GM23338 (cell line): ENCODE results near the gene EFEMP1. TPM values are rescaled to one million over a fixed set of nuclear protein-coding genes. Genes with fewer than 3 reads are reported as not detected.

ENCODE experiments used
- ATAC-seq: fragments of 200-7000 bp; cut with Tn5 transposase; 3 replicates; pipeline ENCODE4 v1.9.1; 2020
- DNase-seq: peaks from one replicate; pipeline ENCODE4 v3.0.0-alpha.2; 2015; ENCODE audit warnings: low spot score
- H2AFZ ChIP-seq: fragments of 200-600 bp; sonication (generic); 2 replicates; pipeline ENCODE4 v1.8.0; 2016; ENCODE audit warnings: antibody characterized with exemption, mild to moderate bottlenecking, moderate library complexity
- H3F3A ChIP-seq: fragments of 200-600 bp; sonication (generic); replicated peaks from 2 replicates; pipeline ENCODE4 v1.8.0; 2017; ENCODE audit warnings: antibody characterized with exemption, mixed run types, low read depth
- H3K27ac ChIP-seq: fragments of 200-600 bp; sonication (generic); 2 replicates; pipeline ENCODE4 v1.6.1; 2016; ENCODE audit warnings: low read depth
- H3K27me3 ChIP-seq: fragments of 200-600 bp; sonication (generic); 2 replicates; pipeline ENCODE4 v1.8.0; 2016; ENCODE audit warnings: mild to moderate bottlenecking, mixed run types, moderate library complexity; ENCODE audit not compliant: insufficient read depth
- H3K36me3 ChIP-seq: fragments of 200-600 bp; sonication (generic); 2 replicates; pipeline ENCODE4 v1.8.0; 2016; ENCODE audit warnings: mild to moderate bottlenecking; ENCODE audit not compliant: insufficient read depth
- H3K4me1 ChIP-seq: fragments of 200-600 bp; sonication (generic); 2 replicates; pipeline ENCODE4 v1.8.0; 2016; ENCODE audit warnings: mild to moderate bottlenecking, moderate library complexity; ENCODE audit not compliant: insufficient read depth
- H3K4me2 ChIP-seq: fragments of 200-600 bp; sonication (generic); 2 replicates; pipeline ENCODE4 v1.7.1; 2017; ENCODE audit warnings: mixed run types
- H3K4me3 ChIP-seq: fragments of 200-600 bp; sonication (generic); 2 replicates; pipeline ENCODE4 v1.6.1; 2016; ENCODE audit warnings: mixed run types
- H3K79me2 ChIP-seq: fragments of 200-600 bp; sonication (generic); replicated peaks from 2 replicates; pipeline ENCODE4 v1.8.0; 2017; ENCODE audit warnings: mild to moderate bottlenecking; ENCODE audit not compliant: insufficient read depth
- H3K9me2 ChIP-seq: fragments of 200-600 bp; sonication (generic); 2 replicates; pipeline ENCODE4 v1.8.0; 2017; ENCODE audit not compliant: insufficient read depth
- H4K20me1 ChIP-seq: fragments of 200-600 bp; sonication (generic); replicated peaks from 2 replicates; pipeline ENCODE4 v1.8.0; 2017; ENCODE audit warnings: mild to moderate bottlenecking; ENCODE audit not compliant: insufficient read depth
- H3K27ac Mint-ChIP-seq: 2 replicates; pipeline ENCODE4 v1.8.0; 2020; ENCODE audit warnings: inconsistent platforms, mild to moderate bottlenecking, moderate library complexity, mixed read lengths
- H3K27me3 Mint-ChIP-seq: 3 replicates; pipeline ENCODE4 v1.8.0; 2022; ENCODE audit warnings: low read depth, mild to moderate bottlenecking, moderate library complexity, mixed read lengths, inconsistent platforms; ENCODE audit not compliant: insufficient read depth, poor library complexity
- H3K36me3 Mint-ChIP-seq: 3 replicates; pipeline ENCODE4 v1.8.0; 2021; ENCODE audit warnings: low read depth, mild to moderate bottlenecking, inconsistent platforms, moderate library complexity, mixed read lengths
- H3K4me1 Mint-ChIP-seq: 3 replicates; pipeline ENCODE4 v1.8.0; 2020; ENCODE audit warnings: mild to moderate bottlenecking, inconsistent platforms, mixed read lengths
- H3K4me3 Mint-ChIP-seq: 3 replicates; pipeline ENCODE4 v1.8.0; 2021; ENCODE audit warnings: moderate library complexity, mild to moderate bottlenecking, inconsistent platforms, mixed read lengths
- H3K9me3 Mint-ChIP-seq: 3 replicates; pipeline ENCODE4 v1.8.0; 2020; ENCODE audit warnings: moderate library complexity, mild to moderate bottlenecking, inconsistent platforms, mixed read lengths
- CREB1 ChIP-seq: fragments of 250-450 bp; sonication (Bioruptor Pico); IDR thresholded peaks from 2 replicates; pipeline ENCODE4 v1.5.0; 2020; ENCODE audit warnings: low read depth, mild to moderate bottlenecking, moderate library complexity
- CTCF ChIP-seq, 2 experiments: fragments of 200-600 bp in 1 of 2; sonication (generic) in 1 of 2; conservative IDR thresholded peaks; 2 replicates each; pipeline versions ENCODE4 v1.5.1 to v1.6.1; 2016 to 2017; ENCODE audit warnings: antibody characterized with exemption in 2 of 2, low read depth in 2 of 2, mild to moderate bottlenecking in 2 of 2, moderate library complexity in 1 of 2
- ETS1 ChIP-seq: IDR thresholded peaks from 2 replicates; pipeline ENCODE4 v1.6.1; 2016; ENCODE audit warnings: antibody characterized with exemption
- EZH2 ChIP-seq: fragments of 200-600 bp; sonication (generic); IDR thresholded peaks from one replicate; pipeline ENCODE4 v1.8.0; 2017; ENCODE audit warnings: antibody characterized with exemption, mild to moderate bottlenecking, low read depth; ENCODE audit not compliant: unreplicated experiment
- EZH2phosphoT487 ChIP-seq: fragments of 200-600 bp; sonication (generic); IDR thresholded peaks from one replicate; pipeline ENCODE4 v1.8.1; 2018; ENCODE audit warnings: antibody characterized with exemption; ENCODE audit not compliant: unreplicated experiment
- JUNB ChIP-seq: IDR thresholded peaks from one replicate; pipeline ENCODE4 v1.6.1; 2016; ENCODE audit warnings: antibody characterized with exemption; ENCODE audit not compliant: unreplicated experiment
- NANOG ChIP-seq: IDR thresholded peaks from 2 replicates; pipeline ENCODE4 v1.6.1; 2016; ENCODE audit warnings: antibody characterized with exemption, borderline replicate concordance
- POLR2AphosphoS5 ChIP-seq: IDR thresholded peaks from 2 replicates; pipeline ENCODE4 v1.6.1; 2016; ENCODE audit warnings: antibody characterized with exemption, low read depth
- REST ChIP-seq: IDR thresholded peaks from one replicate; pipeline ENCODE4 v1.6.1; 2018; ENCODE audit warnings: antibody characterized with exemption; ENCODE audit not compliant: unreplicated experiment
- STAT1 ChIP-seq: IDR thresholded peaks from one replicate; pipeline ENCODE4 v1.6.1; 2016; ENCODE audit warnings: antibody characterized with exemption; ENCODE audit not compliant: unreplicated experiment
- ZNF114 ChIP-seq: fragments of 250-450 bp; sonication (Bioruptor Pico); IDR thresholded peaks from 2 replicates; pipeline ENCODE4 v1.5.0; 2020; ENCODE audit warnings: mild to moderate bottlenecking, moderate library complexity
- ZNF331 ChIP-seq: fragments of 250-450 bp; sonication (Bioruptor Pico); IDR thresholded peaks from 2 replicates; pipeline ENCODE4 v1.5.0; 2020; ENCODE audit warnings: low read depth, mild to moderate bottlenecking, moderate library complexity
- polyA plus RNA-seq: library from polyadenylated mRNA; unstranded; fragments of >200 nt; fragmentation: Nextera tagmentation; extraction: Ambion mirVana; gene quantifications from 2 replicates; pipeline ENCODE4 v1.2.1, GENCODE V29; 2016
- total RNA-seq: library from RNA; depleted of rRNA; stranded (reverse); fragments of >200 nt; shearing (Covaris generic); gene quantifications from 2 replicates; pipeline ENCODE4 v1.2.3, GENCODE V29; 2014

EFEMP1 gene
- total and polyA plus RNA-seq, 2 experiments from 2014 or later: 12.6 to 22.5 TPM

- no peaks in the 10 kb centered on the region for H3K79me2 ChIP-seq
- no peaks in the 10 kb centered on the region for H3K27me3 ChIP-seq
- H3K4me1 ChIP-seq: no peaks in the 10 kb centered on the region
- no peak overlapping the region for H2AFZ ChIP-seq
- no peaks in the 10 kb centered on the region for H4K20me1 ChIP-seq
- H3K27ac Mint-ChIP-seq: no peak overlapping the region
- H3K4me2 ChIP-seq: no peak overlapping the region
- H3K27me3 Mint-ChIP-seq: peaks cover 5% of the 10 kb centered on the region
- DNase-seq (no peak), ATAC-seq (no peak)
- H3K27ac ChIP-seq: no peak overlapping the region
- H3K9me2 ChIP-seq: no peaks in the 10 kb centered on the region
- H3K4me3 Mint-ChIP-seq: no peak overlapping the region
- H3K36me3 ChIP-seq: no peaks in the 10 kb centered on the region
- no peaks in the 10 kb centered on the region for H3F3A ChIP-seq
- peaks cover 10% of the 10 kb centered on the region; the same call in 2 of the 3 replicates for H3K4me1 Mint-ChIP-seq
- no peak overlapping the region for H3K4me3 ChIP-seq
- no peaks in the 10 kb centered on the region for H3K9me3 Mint-ChIP-seq
- TF ChIP-seq JUNB: no peak
- TF ChIP-seq ZNF114 (CRISPR knock-in tag): no peak
- TF ChIP-seq NANOG: no peak
- no peak for TF ChIP-seq REST
- TF ChIP-seq EZH2phosphoT487: no peak
- no peak for TF ChIP-seq CREB1 (CRISPR knock-in tag)
- TF ChIP-seq ETS1: no peak
- H3K36me3 Mint-ChIP-seq: no peaks in the 10 kb centered on the region
Observed at GRCh38 chr2:55883829-55884228, 39.8 kb downstream of the EFEMP1 start.

GRCh38 chr2:55883357-55883756 is 40.2 kb downstream of the EFEMP1 start:
- no peak overlapping the region for H3K4me2 ChIP-seq
- peaks cover 4% of the 10 kb centered on the region for H3K27me3 Mint-ChIP-seq
- no peak overlapping the region for H3K4me3 Mint-ChIP-seq
- no peak overlapping the region for H3K27ac Mint-ChIP-seq
- no peak overlapping the region for H3K27ac ChIP-seq
- peaks cover 8% of the 10 kb centered on the region; the same call in 2 of the 3 replicates for H3K4me1 Mint-ChIP-seq
- H3K4me3 ChIP-seq: no peak overlapping the region
- H4K20me1 ChIP-seq: no peaks in the 10 kb centered on the region
- no peaks in the 10 kb centered on the region for H3F3A ChIP-seq
- no peaks in the 10 kb centered on the region for H3K4me1 ChIP-seq
- H3K36me3 Mint-ChIP-seq: no peaks in the 10 kb centered on the region
- ATAC-seq: no peak
- no peaks in the 10 kb centered on the region for H3K36me3 ChIP-seq
- no peaks in the 10 kb centered on the region for H3K9me2 ChIP-seq
- no peaks in the 10 kb centered on the region for H3K79me2 ChIP-seq
- DNase-seq: no peak
- H3K27me3 ChIP-seq: no peaks in the 10 kb centered on the region
- H2AFZ ChIP-seq: no peak overlapping the region
- H3K9me3 Mint-ChIP-seq: no peaks in the 10 kb centered on the region
- TF ChIP-seq ZNF331 (CRISPR knock-in tag): no peak
- TF ChIP-seq REST: no peak
- no peak for TF ChIP-seq JUNB
- TF ChIP-seq POLR2AphosphoS5: no peak
- TF ChIP-seq ETS1: no peak
- no peak for TF ChIP-seq STAT1
- TF ChIP-seq EZH2phosphoT487: no peak
- no peak for TF ChIP-seq EZH2
- TF ChIP-seq ZNF114 (CRISPR knock-in tag): no peak
- TF ChIP-seq NANOG: no peak
- TF ChIP-seq CTCF (conservative IDR thresholded peaks at IDR 0.05; ENCODE audit: low read depth in 2 of 2): no peak
